HG03097 (cell line): ENCODE measurements around the gene SLC6A7.
"Not testable (repeated sequence)": the region's sequence is repeated elsewhere in the genome, so short reads cannot be mapped to it uniquely, and the experiment has no call there.

ENCODE experiments used
- ATAC-seq: cut with Tn5 transposase; IDR thresholded peaks from one replicate; pipeline ENCODE4 v1.9.1; 2021; ENCODE audit not compliant: unreplicated experiment, low FRiP score

Gene SLC6A7

GRCh38 chr5:150214289-150214688 lies 24.4 kb downstream of the SLC6A7 start:
- ATAC-seq = no peak

GRCh38 chr5:150215979-150216944 lies 26.4 kb downstream of the SLC6A7 start:
- no peak for ATAC-seq

- no peak for ATAC-seq
These were observed 27.2 kb downstream of the SLC6A7 start for GRCh38 chr5:150217038-150217437.

GRCh38 chr5:150217873-150218692 lies 28.2 kb downstream of the SLC6A7 start:
- ATAC-seq = peak; percentile 61

- no peak for ATAC-seq
These were observed 28.8 kb downstream of the SLC6A7 start for GRCh38 chr5:150218693-150219035.

GRCh38 chr5:150219142-150219541 lies 29.3 kb downstream of the SLC6A7 start:
- ATAC-seq = no peak

- no peak for ATAC-seq
These were observed 30.0 kb downstream of the SLC6A7 start for GRCh38 chr5:150219861-150220260.

- ATAC-seq = no peak
These were observed 31.6 kb downstream of the SLC6A7 start for GRCh38 chr5:150221471-150221870.

- no peak for ATAC-seq
These were observed 33.0 kb downstream of the SLC6A7 start for GRCh38 chr5:150222906-150223305.

- ATAC-seq = no peak
These were observed 33.6 kb downstream of the SLC6A7 start for GRCh38 chr5:150223474-150223873.

- ATAC-seq = no peak
These were observed 34.7 kb downstream of the SLC6A7 start for GRCh38 chr5:150224483-150225027.

GRCh38 chr5:150227036-150227435 lies 37.2 kb downstream of the SLC6A7 start:
- ATAC-seq = no peak

GRCh38 chr5:150227606-150228273 lies 37.9 kb downstream of the SLC6A7 start:
- ATAC-seq = no peak

GRCh38 chr5:150229571-150229970 lies 39.7 kb downstream of the SLC6A7 start:
- no peak for ATAC-seq

- ATAC-seq = no peak
These were observed 41.0 kb downstream of the SLC6A7 start for GRCh38 chr5:150230842-150231241.

- not testable (repeated sequence) for ATAC-seq
These were observed 43.8 kb downstream of the SLC6A7 start for GRCh38 chr5:150233706-150234105.

- ATAC-seq = no peak
These were observed 45.0 kb downstream of the SLC6A7 start for GRCh38 chr5:150234576-150235499.

- ATAC-seq = no peak
These were observed 45.6 kb downstream of the SLC6A7 start for GRCh38 chr5:150235500-150235854.

GRCh38 chr5:150236313-150236712 lies 46.5 kb downstream of the SLC6A7 start:
- ATAC-seq = no peak
